ENCODE measurements around the gene ERI3.

ERI3 gene

DNA sequence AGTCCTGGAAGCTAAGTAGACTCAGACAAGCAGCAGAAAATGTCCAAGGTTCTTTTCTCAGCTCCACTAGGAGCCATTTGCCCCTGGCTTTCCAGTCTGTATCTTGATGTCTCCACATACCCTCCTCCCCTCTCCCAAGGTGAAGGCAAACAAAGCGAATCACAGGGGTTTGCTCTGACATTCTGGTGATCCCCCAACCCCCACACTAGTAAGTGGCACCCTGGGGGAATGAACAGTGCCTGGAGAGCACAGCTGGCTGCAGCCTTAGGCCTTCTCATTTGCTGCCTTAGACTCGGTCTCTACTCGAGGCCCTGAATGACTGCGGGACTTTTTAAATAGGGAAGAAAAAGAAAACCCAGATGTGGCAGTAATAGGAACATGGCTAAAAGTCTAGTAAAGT, 15.3 kb downstream of the ERI3 start:
- H3K9me2 ChIP-seq (ENCODE audit: low read depth, low read length) = no peaks in the 10 kb centered on the region
- H4K20me1 ChIP-seq (ENCODE audit: insufficient read depth, low read length) = no peaks in the 10 kb centered on the region
- H3K27me3 ChIP-seq (ENCODE audit: insufficient read depth, low read length) = no peaks in the 10 kb centered on the region
- H3K79me2 ChIP-seq (ENCODE audit: insufficient read depth, low read length) = peaks cover 12% of the 10 kb centered on the region; the same call in 1 of the 2 replicates
- TF ChIP-seq, protein P1, sequence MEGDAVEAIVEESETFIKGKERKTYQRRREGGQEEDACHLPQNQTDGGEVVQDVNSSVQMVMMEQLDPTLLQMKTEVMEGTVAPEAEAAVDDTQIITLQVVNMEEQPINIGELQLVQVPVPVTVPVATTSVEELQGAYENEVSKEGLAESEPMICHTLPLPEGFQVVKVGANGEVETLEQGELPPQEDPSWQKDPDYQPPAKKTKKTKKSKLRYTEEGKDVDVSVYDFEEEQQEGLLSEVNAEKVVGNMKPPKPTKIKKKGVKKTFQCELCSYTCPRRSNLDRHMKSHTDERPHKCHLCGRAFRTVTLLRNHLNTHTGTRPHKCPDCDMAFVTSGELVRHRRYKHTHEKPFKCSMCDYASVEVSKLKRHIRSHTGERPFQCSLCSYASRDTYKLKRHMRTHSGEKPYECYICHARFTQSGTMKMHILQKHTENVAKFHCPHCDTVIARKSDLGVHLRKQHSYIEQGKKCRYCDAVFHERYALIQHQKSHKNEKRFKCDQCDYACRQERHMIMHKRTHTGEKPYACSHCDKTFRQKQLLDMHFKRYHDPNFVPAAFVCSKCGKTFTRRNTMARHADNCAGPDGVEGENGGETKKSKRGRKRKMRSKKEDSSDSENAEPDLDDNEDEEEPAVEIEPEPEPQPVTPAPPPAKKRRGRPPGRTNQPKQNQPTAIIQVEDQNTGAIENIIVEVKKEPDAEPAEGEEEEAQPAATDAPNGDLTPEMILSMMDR (IDR thresholded peaks at IDR 0.05; ENCODE audit: low read length) = no peak
- TF ChIP-seq EZH2 (IDR thresholded peaks at IDR 0.05; ENCODE audit: borderline replicate concordance, low read length) = no peak
- H3K4me3 ChIP-seq (ENCODE audit: low read depth, low read length, poor library complexity, severe bottlenecking) = no peak overlapping the region
- H3K4me1 ChIP-seq (ENCODE audit: insufficient read depth, low read length, severe bottlenecking) = no peaks in the 10 kb centered on the region
- H3K9me3 ChIP-seq (ENCODE audit: low read length) = no peaks in the 10 kb centered on the region
- H3K9ac ChIP-seq (ENCODE audit: low read length) = no peak overlapping the region
- peaks cover 57% of the 10 kb centered on the region for H3K36me3 ChIP-seq (ENCODE audit: insufficient read depth, low read length)
- no peak overlapping the region for H2AFZ ChIP-seq (ENCODE audit: low read length)
- H3F3A ChIP-seq (ENCODE audit: insufficient read depth, low read length) = no peaks in the 10 kb centered on the region
- H3K27ac ChIP-seq (ENCODE audit: low read depth, low read length, poor library complexity, severe bottlenecking) = no peak overlapping the region
- H3K4me2 ChIP-seq (ENCODE audit: low read length) = no peak overlapping the region

DNA sequence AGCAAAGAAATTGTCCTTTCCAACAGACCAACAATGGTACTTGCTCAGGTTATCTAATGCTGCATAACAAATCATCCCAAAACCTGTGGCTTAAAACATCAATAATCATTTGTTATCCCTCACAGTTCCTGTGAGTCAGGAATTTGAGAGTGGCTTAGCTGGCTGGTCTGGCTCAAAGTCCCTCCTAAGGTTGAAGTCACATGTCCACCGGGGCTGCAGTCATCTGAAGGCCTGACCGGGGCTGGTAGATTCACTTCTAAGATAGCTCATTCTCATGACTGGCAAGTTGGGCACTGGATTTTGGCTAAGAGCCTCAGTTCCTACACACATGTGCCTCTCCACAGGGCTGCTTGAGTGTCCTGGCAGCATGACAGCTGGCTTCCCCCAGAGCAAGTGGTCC, 16.9 kb downstream of the ERI3 start:
- Histone ChIP-seq H3K27me3 (ENCODE audit: insufficient read depth, low read length) (no peaks in the 10 kb centered on the region), H2AFZ (ENCODE audit: low read length) (no peak overlapping the region), H3K4me1 (ENCODE audit: insufficient read depth, low read length, severe bottlenecking) (no peaks in the 10 kb centered on the region), H3K4me3 (ENCODE audit: low read depth, low read length, poor library complexity, severe bottlenecking) (no peak overlapping the region), H3F3A (ENCODE audit: insufficient read depth, low read length) (no peaks in the 10 kb centered on the region), H3K4me2 (ENCODE audit: low read length) (no peak overlapping the region), H4K20me1 (ENCODE audit: insufficient read depth, low read length) (no peaks in the 10 kb centered on the region), H3K9me3 (ENCODE audit: low read length) (no peaks in the 10 kb centered on the region), H3K27ac (ENCODE audit: low read depth, low read length, poor library complexity, severe bottlenecking) (no peak overlapping the region), H3K9ac (ENCODE audit: low read length) (no peak overlapping the region), H3K9me2 (ENCODE audit: low read depth, low read length) (no peaks in the 10 kb centered on the region), H3K36me3 (ENCODE audit: insufficient read depth, low read length) (peaks cover 67% of the 10 kb centered on the region), H3K79me2 (ENCODE audit: insufficient read depth, low read length) (0 out of 2 replicates have a peak, but pooled peaks cover 3% of the 10 kb centered on the region)
- TF ChIP-seq, protein P1 (IDR thresholded peaks at IDR 0.05; ENCODE audit: low read length) = no peak
- TF ChIP-seq EZH2 (IDR thresholded peaks at IDR 0.05; ENCODE audit: borderline replicate concordance, low read length) = no peak

DNA sequence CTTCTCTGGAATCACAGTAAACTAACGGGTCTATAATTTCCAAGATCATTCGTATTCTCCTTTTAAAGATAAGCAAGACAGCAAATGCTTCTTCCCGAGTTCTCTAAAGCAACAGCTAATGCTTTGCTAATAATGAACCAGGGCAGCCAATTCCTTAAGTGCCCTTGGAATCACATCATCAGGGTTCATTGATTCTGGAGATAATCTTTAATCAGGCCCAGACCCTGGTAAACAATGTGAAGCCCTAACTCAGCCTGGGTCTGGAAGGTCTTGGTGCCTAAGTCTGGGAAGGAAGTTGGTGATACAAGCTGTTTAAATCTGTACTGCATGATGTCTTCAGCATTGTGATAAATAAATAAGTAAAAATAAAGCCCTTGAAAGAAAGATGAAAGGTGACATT, 18.4 kb downstream of the ERI3 start:
- Histone ChIP-seq H2AFZ (ENCODE audit: low read length) (no peak overlapping the region), H3K36me3 (ENCODE audit: insufficient read depth, low read length) (peaks cover 75% of the 10 kb centered on the region), H3K79me2 (ENCODE audit: insufficient read depth, low read length) (no peaks in the 10 kb centered on the region), H3K27me3 (ENCODE audit: insufficient read depth, low read length) (no peaks in the 10 kb centered on the region), H3K4me1 (ENCODE audit: insufficient read depth, low read length, severe bottlenecking) (no peaks in the 10 kb centered on the region), H3K27ac (ENCODE audit: low read depth, low read length, poor library complexity, severe bottlenecking) (no peak overlapping the region), H3K4me3 (ENCODE audit: low read depth, low read length, poor library complexity, severe bottlenecking) (no peak overlapping the region), H3F3A (ENCODE audit: insufficient read depth, low read length) (no peaks in the 10 kb centered on the region), H3K9me3 (ENCODE audit: low read length) (no peaks in the 10 kb centered on the region), H3K4me2 (ENCODE audit: low read length) (no peak overlapping the region), H3K9ac (ENCODE audit: low read length) (no peak overlapping the region), H4K20me1 (ENCODE audit: insufficient read depth, low read length) (no peaks in the 10 kb centered on the region), H3K9me2 (ENCODE audit: low read depth, low read length) (no peaks in the 10 kb centered on the region)
- TF ChIP-seq, protein P1 (IDR thresholded peaks at IDR 0.05; ENCODE audit: low read length) = no peak
- TF ChIP-seq EZH2 (IDR thresholded peaks at IDR 0.05; ENCODE audit: borderline replicate concordance, low read length) = no peak
